OCI-LY3 (cell line): ENCODE data around the gene ABCD3.

ENCODE experiments used
- H2AFZ ChIP-seq: fragments of 200-600, 300-600 bp; shearing (Covaris generic); 2 replicates; pipeline ENCODE4 v1.6.0; 2014; ENCODE audit warnings: antibody characterized with exemption, low read depth, low read length
- H3K27ac ChIP-seq: fragments of 200-600, 300-600 bp; sonication (generic); 2 replicates; pipeline ENCODE4 v1.5.1; 2014; ENCODE audit warnings: mild to moderate bottlenecking, low read length, moderate library complexity, mixed read lengths
- H3K27me3 ChIP-seq: fragments of 200-600, 300-600 bp; sonication (generic); 2 replicates; pipeline ENCODE4 v1.6.1; 2014; ENCODE audit warnings: low read depth, low read length, mixed read lengths
- H3K36me3 ChIP-seq: fragments of 200-600, 300-600 bp; sonication (generic); replicated peaks from 2 replicates; pipeline ENCODE3; 2014; ENCODE audit warnings: low read depth, low read length, mixed read lengths
- H3K4me1 ChIP-seq: fragments of 300-600, 200-600 bp; sonication (generic); 2 replicates; pipeline ENCODE4 v1.6.1; 2014; ENCODE audit warnings: low read length, mixed read lengths
- H3K4me2 ChIP-seq: fragments of 200-600, 300-600 bp; sonication (generic); 2 replicates; pipeline ENCODE4 v1.6.1; 2014; ENCODE audit warnings: low read length, mixed read lengths
- H3K4me3 ChIP-seq: fragments of 300-600, 200-600 bp; sonication (generic); 2 replicates; pipeline ENCODE4 v1.5.1; 2014; ENCODE audit warnings: antibody characterized with exemption, mild to moderate bottlenecking, low read length, moderate library complexity
- H3K79me2 ChIP-seq: fragments of 300-600, 200-600 bp; shearing (Covaris generic); 2 replicates; pipeline ENCODE4 v1.6.1; 2014; ENCODE audit warnings: mild to moderate bottlenecking, low read length, mixed read lengths
- H3K9ac ChIP-seq: fragments of 300-600, 200-600 bp; shearing (Covaris generic); 2 replicates; pipeline ENCODE4 v1.6.0; 2014; ENCODE audit warnings: mild to moderate bottlenecking, low read length, moderate library complexity
- H3K9me3 ChIP-seq: fragments of 200-600, 300-600 bp; shearing (Covaris generic); 2 replicates; pipeline ENCODE4 v1.6.1; 2014; ENCODE audit warnings: low read length, mixed read lengths; ENCODE audit not compliant: insufficient read depth
- H4K20me1 ChIP-seq: fragments of 200-600, 300-600 bp; sonication (generic); 2 replicates; pipeline ENCODE4 v1.6.1; 2016; ENCODE audit warnings: low read length, mixed read lengths; ENCODE audit not compliant: insufficient read depth
- EZH2phosphoT487 ChIP-seq: fragments of 200-600 bp; shearing (Covaris generic); IDR thresholded peaks from 2 replicates; pipeline ENCODE4 v1.6.1; 2018; ENCODE audit warnings: antibody characterized with exemption, mixed run types, low read depth
- TF ChIP-seq, protein P1 (sequence below): fragments of 200-600, 300-600 bp; sonication (generic); IDR thresholded peaks from 2 replicates; pipeline ENCODE4 v1.5.1; 2014; ENCODE audit warnings: antibody characterized with exemption, low read length, low read depth

The ABCD3 gene

DNA sequence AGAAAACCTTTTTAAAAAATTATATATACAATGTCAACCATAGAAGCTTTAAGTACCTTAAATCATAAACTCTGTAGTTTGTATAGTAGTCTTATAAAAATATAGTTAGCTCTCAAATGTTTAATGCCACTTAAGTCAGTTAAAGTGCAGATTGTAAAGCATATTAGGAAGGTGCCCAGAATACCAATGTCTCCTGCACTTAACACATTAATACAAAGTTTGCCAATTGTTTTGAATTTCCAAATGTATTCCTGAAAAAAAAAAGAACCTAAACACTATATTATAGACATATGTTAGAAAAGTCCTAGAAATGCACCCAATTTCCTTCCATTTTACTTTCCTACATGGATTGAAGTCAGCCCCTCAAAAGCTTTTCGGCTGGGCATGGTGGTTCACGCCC is 111.2 kb downstream of the ABCD3 start:
- no peaks in the 10 kb centered on the region for H3K36me3 ChIP-seq
- no peaks in the 10 kb centered on the region for H3K79me2 ChIP-seq
- H3K27me3 ChIP-seq, result no peaks in the 10 kb centered on the region

DNA sequence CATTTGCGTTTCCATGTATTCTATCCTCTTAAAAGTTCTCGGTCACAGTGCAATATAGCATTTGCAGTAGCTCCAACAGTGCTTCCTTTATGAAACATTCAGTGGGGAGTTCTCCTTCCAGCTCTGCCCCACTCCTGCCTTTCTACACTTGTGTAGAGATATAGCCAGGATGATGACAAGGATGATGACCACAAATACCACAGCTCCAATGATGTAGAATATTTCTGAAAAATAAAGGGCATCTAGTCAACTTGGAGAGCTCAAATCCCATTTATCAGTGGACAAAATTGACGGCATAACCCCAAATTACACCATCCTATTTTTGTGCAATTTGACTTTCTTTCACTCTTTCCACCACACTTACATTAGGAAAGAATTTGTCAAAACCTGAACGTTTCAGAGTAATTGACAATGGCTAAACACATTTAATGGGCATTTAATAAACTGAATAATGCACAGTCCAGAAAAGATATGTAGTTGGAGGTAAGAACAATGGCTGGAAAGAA is 112.2 kb downstream of the ABCD3 start:
- H3K4me3 ChIP-seq, result no peak overlapping the region
- no peaks in the 10 kb centered on the region for H4K20me1 ChIP-seq
- H3K36me3 ChIP-seq, result no peaks in the 10 kb centered on the region
- no peaks in the 10 kb centered on the region for H3K4me1 ChIP-seq
- H3K9me3 ChIP-seq, result no peaks in the 10 kb centered on the region
- H3K4me2 ChIP-seq, result no peak overlapping the region
- no peaks in the 10 kb centered on the region for H3K27me3 ChIP-seq
- no peak overlapping the region for H2AFZ ChIP-seq
- no peaks in the 10 kb centered on the region for H3K79me2 ChIP-seq
- no peak overlapping the region for H3K9ac ChIP-seq
- TF ChIP-seq, protein P1, sequence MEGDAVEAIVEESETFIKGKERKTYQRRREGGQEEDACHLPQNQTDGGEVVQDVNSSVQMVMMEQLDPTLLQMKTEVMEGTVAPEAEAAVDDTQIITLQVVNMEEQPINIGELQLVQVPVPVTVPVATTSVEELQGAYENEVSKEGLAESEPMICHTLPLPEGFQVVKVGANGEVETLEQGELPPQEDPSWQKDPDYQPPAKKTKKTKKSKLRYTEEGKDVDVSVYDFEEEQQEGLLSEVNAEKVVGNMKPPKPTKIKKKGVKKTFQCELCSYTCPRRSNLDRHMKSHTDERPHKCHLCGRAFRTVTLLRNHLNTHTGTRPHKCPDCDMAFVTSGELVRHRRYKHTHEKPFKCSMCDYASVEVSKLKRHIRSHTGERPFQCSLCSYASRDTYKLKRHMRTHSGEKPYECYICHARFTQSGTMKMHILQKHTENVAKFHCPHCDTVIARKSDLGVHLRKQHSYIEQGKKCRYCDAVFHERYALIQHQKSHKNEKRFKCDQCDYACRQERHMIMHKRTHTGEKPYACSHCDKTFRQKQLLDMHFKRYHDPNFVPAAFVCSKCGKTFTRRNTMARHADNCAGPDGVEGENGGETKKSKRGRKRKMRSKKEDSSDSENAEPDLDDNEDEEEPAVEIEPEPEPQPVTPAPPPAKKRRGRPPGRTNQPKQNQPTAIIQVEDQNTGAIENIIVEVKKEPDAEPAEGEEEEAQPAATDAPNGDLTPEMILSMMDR, result no peak
- no peak for TF ChIP-seq EZH2phosphoT487
- no peak overlapping the region for H3K27ac ChIP-seq

More for the DNA sequence above, 111.2 kb downstream of the ABCD3 start:
- Histone ChIP-seq H3K4me2 (no peak overlapping the region), H2AFZ (no peak overlapping the region), H3K4me3 (no peak overlapping the region), H4K20me1 (no peaks in the 10 kb centered on the region), H3K9ac (no peak overlapping the region), H3K4me1 (no peaks in the 10 kb centered on the region), H3K9me3 (no peaks in the 10 kb centered on the region), H3K27ac (no peak overlapping the region)
- TF ChIP-seq, protein P1, result no peak
- no peak for TF ChIP-seq EZH2phosphoT487

DNA sequence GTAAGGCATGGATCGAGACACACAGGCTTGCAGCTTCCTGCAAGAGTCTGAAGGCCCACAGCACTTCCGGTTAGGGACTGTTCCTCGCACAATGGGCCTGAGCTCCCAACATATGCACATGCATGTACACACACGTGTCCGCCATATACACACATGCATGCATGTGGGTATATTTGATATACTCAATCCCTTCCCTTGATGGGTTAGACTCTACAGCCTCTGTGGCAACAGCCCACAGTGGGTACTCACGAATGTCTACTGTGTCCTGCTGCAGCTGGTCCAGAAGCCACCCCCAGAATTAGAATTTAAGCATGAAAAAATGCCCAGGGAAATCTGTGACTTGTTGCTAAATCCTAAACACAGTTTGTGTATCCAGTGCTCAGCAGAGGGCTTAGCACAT is 113.5 kb downstream of the ABCD3 start:
- Histone ChIP-seq H3K79me2 (no peaks in the 10 kb centered on the region), H3K9me3 (no peaks in the 10 kb centered on the region), H3K27ac (no peak overlapping the region), H3K4me2 (no peak overlapping the region), H3K36me3 (no peaks in the 10 kb centered on the region), H3K4me1 (no peaks in the 10 kb centered on the region), H3K4me3 (no peak overlapping the region), H4K20me1 (no peaks in the 10 kb centered on the region), H3K9ac (no peak overlapping the region), H3K27me3 (no peaks in the 10 kb centered on the region), H2AFZ (no peak overlapping the region)
- TF ChIP-seq EZH2phosphoT487, result no peak
- TF ChIP-seq, protein P1, result no peak

DNA sequence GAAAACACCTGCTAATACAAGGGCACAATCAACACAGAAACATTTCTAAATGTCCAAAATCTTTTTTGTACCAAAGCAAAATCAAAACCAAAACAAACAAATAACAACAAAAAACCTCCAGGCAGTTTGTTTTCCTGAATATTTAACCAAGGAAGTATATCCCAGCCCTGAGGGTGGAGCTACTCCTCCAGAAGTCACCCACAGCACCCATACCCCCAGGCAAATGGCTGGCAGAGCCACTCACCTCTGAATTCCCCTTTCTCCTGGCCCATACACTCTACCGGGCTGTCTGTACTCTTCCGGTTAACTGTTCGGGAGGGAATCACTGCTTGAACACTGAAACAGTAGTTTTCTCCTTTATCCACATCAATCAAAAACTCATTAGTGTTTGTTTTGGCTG is 113.9 kb downstream of the ABCD3 start:
- no peak overlapping the region for H3K4me2 ChIP-seq
- no peak overlapping the region for H3K9ac ChIP-seq
- no peak overlapping the region for H2AFZ ChIP-seq
- no peaks in the 10 kb centered on the region for H3K79me2 ChIP-seq
- no peaks in the 10 kb centered on the region for H4K20me1 ChIP-seq
- no peaks in the 10 kb centered on the region for H3K9me3 ChIP-seq
- H3K4me1 ChIP-seq, result no peaks in the 10 kb centered on the region
- no peaks in the 10 kb centered on the region for H3K36me3 ChIP-seq
- no peaks in the 10 kb centered on the region for H3K27me3 ChIP-seq
- H3K27ac ChIP-seq, result no peak overlapping the region
- no peak for TF ChIP-seq EZH2phosphoT487
- TF ChIP-seq, protein P1, result no peak
- H3K4me3 ChIP-seq, result no peak overlapping the region
